HG02571 (cell line): ENCODE data around the gene MORF4L2.

ENCODE experiments used
- ATAC-seq: cut with Tn5 transposase; IDR thresholded peaks from one replicate; pipeline ENCODE4 v1.9.1; 2021; ENCODE audit warnings: mild to moderate bottlenecking, moderate library complexity; ENCODE audit not compliant: unreplicated experiment

MORF4L2 gene

GRCh38 chrX:103686199-103687072, at the start of gene MORF4L2:
Gene MORF4L2, minus strand, starts transcription at chrX:103686699. Its CDS starts 9,672 bp downstream, at chrX:103677027.
- ATAC-seq, result peak; percentile 87

DNA sequence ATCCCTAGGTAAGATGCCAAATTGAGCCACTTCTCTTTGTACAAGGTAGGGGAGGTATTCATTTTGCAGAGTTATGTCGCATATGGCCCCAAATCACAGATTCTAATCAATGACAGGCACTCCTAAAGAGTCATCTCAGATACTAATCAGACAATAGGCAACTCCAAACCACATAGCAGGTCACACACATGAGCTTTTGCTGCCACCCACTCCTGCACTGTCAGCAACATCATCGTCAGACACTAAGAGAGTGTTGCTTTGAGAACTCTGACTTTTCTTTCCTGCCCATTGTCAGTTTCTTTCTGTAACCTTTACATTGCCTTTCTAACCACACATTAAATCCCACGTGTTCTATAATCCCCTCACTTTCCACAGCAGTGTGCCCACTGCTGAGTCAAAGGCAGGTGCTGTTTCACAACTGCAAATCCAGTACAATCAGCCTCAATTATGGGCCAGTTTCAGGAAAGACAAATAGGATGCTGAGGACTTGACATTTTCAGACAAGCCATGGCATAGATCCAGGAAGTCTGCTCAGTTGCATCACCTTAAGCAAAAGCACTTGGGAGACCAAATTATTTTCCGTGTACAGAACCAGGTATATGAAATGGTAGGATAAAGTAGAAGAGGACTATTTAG, 47.7 kb upstream of the MORF4L2 start:
- ATAC-seq, result no peak

DNA sequence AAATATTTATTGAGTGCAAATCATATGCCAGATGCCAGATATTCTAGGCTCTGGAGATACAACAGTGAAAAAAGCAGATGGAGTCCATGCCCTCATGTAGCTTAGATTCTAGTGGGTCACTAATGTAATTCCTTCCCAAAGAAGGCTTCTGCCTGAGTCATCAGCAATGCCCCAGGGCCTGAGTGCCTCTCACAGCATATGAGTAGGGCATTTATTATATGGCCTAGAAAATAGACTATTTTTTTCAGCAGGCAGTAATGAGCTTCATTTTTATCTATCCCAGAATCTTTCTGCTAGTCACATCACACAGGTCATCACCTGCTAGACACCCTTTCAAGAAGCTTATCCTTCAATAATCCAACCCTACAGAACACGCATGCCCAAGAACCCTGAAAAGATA, 46.5 kb upstream of the MORF4L2 start:
- ATAC-seq, result no peak

DNA sequence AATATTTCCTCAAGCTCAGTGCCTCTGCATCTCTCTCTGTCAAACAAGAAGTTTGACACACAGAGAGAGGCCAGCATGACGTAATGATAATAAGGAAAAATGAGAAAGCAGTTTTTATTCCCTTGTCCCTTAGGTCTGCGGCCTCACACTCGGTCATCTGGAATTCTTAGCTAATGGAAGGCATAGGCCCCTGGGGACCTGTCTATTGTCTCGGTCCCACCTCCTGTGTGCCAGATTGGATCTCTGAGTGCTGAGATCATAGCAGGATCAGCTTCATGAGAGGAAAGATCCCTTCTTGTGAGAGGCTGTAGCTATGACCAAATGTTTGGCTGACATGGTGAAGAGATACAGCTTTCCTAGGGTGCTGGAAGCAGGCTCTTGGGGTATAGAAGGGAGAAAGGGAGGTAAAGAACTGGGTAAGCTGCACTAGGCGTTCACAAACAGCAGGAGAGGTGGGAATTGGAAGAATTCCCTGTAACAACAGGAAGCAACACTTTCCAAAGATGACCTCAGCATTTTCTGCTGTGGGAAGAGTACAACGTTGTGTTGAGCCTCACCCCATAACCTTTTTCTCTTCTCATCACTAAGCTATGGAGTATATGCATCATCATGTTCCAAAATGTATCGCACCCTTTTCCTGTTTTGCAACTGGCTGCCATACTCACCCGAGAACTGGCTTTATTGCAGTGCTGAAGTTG, 44.4 kb upstream of the MORF4L2 start:
- ATAC-seq, result no peak

GRCh38 chrX:103730147-103730795, 43.8 kb upstream of the MORF4L2 start:
- ATAC-seq, result no peak

DNA sequence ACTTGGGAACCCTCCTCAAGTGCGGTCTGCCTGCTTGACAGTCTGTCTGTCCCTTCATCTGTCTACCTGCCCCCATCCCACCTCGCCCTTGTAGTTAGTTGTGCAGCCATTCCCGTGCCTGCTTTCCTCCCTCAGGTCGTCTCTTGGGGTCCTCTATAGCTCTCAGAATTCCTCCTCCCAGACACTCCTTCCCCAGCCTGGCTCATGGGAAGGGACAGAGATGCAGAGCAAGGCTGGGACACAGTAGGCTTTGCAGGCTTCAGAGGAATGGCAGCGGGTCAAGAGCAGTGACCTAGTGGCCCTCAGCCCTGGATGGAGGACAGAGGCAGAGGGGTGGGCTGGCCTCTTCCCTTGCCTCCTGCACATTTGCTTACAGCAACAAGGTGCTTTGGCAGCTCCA, 42.5 kb upstream of the MORF4L2 start:
- ATAC-seq, result no peak

DNA sequence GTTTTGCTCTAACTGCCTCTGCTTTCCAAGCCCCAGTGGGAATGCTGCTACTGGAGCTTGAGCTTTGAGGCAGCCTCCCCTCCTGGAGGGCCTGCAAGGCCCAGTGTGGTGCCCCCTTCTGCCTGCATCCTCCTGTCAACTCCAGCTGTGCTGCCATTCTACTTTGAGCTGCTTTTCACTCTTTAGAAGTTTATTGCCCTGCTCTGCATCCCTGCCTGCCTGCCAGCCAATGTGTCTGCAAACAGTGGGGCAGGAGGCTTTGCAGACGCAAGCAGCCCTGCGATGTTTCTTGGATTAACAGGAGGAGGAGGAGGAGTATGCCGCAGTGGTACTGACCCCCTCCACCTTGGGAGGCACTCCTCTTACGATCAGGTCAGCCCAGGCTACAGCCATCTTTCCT, 40.6 kb upstream of the MORF4L2 start:
- no peak for ATAC-seq

DNA sequence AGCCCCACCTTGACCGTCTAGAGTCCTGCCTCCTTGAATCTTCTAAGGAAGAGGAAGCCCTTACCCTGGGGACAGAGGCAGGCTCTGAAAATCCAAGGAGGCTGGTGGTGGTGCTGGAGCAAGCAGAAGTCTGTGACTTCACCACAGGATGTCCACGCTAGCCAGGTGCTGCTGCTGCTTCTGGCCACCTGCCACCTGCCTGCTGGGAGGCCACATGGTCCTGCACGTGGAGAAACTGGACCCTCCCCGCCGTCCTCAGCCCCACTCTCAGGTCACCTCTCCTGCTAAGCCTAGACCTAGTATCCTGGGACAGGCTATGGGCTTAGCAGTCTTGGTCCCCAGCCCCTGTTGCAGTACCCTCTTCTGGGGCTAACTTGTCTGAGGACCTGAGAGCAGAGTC, 40.0 kb upstream of the MORF4L2 start:
- ATAC-seq, result no peak

- ATAC-seq, result no peak
These were observed 36.0 kb upstream of the MORF4L2 start for GRCh38 chrX:103722505-103722904.

DNA sequence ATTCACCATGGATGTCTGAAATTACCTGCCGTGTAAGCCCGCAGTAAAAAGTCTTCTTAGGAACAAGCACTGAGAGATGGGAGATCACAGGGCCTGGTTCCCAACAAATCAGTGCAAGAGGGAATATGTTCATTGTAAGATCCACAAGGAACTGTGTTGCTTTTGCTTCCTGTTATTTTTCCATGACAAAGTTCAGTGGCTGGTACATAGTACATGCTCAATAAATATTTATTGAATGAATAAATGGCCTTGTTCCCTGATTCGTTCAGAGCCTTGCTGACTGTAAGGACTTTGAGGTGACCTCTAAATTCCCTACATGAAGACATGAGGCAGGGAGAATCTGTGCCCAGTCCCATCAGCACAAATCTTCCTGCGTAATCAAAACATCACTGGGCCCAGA, 31.6 kb upstream of the MORF4L2 start:
- ATAC-seq, result no peak

DNA sequence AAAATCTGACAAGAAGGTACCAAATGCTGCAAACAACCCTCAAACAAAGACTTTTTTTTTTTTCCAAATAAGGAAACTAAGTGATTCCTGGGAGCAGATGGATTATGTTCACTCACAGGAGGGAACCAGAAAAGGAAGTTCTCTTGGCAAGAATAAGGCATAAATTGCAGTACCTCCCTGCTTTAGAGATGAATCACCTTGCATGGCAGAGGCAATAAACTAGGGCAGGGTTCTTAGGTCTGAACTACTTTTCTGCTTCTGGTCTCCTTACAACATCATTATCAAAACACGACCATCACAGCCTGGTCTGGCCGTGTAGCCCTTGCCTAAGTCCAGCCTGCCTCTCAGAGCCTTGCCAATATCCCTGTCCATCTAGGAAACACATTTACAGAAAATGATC, 30.5 kb upstream of the MORF4L2 start:
- no peak for ATAC-seq

GRCh38 chrX:103710609-103711008, 24.1 kb upstream of the MORF4L2 start, which contains the start of gene TMEM31:
Gene TMEM31, plus strand, starts transcription at chrX:103710909. Its CDS starts 1,350 bp downstream, at chrX:103712259.
- no peak for ATAC-seq

DNA sequence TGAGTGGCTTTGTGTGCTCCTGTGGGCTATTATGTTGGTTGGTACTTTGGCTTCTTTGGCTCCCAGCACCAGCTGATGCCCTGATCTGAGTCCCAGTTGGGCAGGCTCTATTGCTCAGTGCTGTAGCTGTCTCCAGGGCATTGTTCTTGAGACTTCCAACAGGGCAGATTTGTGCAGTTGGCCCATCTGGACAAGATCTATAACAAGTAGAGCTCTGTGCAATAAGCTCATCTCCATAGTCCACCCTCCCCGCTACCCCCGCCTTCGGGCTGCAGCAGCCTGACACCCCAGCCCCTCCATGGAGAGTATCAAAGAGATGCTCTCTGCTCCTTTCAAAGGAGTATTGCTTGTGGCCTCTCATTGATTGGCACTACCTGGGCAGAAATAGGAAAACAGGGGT, 18.4 kb upstream of the MORF4L2 start:
- no peak for ATAC-seq

GRCh38 chrX:103699243-103699642, 12.7 kb upstream of the MORF4L2 start:
- ATAC-seq, result no peak

DNA sequence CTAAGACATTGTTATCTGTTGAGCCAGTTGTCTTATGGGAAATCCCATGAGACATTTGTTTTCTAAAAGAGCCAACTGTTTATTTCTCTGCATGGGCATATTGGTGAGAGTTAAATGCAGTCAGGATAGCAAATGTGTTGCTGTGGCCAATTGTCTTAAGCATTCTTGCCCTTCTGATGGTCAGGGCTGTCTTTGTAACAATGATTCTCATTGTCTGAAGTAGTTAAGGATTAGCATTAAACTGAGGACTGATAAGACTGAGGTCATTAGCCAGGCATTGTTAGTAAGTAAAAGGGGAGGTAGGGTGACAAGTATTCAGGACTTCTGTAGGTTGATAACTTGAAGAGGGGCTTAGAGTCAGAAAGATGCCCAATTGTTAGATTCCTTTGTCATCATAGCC, 11.2 kb upstream of the MORF4L2 start:
- ATAC-seq, result no peak

DNA sequence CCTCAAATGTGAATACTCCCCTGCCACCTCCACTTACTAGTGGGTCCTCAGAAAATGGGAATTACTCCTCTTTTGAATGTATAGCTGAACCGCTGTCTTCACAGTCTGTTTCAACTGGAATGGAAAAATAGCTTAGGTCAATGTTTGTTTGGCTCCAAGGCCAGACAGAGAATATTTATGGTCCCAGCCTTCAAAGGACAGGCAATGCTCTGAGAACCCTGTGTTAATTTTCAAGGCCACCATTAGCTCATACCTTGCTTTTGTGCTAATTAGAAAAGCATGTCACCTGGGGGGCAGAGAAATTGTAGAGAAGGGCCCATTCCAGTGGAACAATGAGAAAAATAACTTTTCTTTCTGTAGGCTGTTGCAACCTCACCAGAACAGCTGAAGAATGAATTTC, 4.6 kb upstream of the MORF4L2 start:
- no peak for ATAC-seq

- no peak for ATAC-seq
These were observed 2.4 kb upstream of the MORF4L2 start for GRCh38 chrX:103688946-103689345.

- ATAC-seq, result no peak
These were observed 1.2 kb upstream of the MORF4L2 start for GRCh38 chrX:103687696-103688201.

- peak; percentile 55 for ATAC-seq
These were observed 685 bp upstream of the MORF4L2 start for GRCh38 chrX:103687073-103687695.

GRCh38 chrX:103685396-103685795, 1.1 kb downstream of the MORF4L2 start:
- ATAC-seq, result no peak
